G401 (cell line): Measurements from ENCODE around the gene BPI. TPM values are rescaled to one million over a fixed set of nuclear protein-coding genes. Genes with fewer than 3 reads are reported as not detected.
"Not testable (repeated sequence)": the region's sequence is repeated elsewhere in the genome, so short reads cannot be mapped to it uniquely, and the experiment has no call there.

ENCODE experiments used
- DNase-seq: peaks from one replicate; pipeline ENCODE4 v3.0.0-alpha.2; 2015; ENCODE audit warnings: low spot score
- in situ Hi-C: cut with HindIII; loops from 2 replicates; pipeline ENCODE4 v1.10.0; 2016; ENCODE audit warnings: low sequenced_read_pairs, mixed read lengths
- total RNA-seq: library from RNA; depleted of rRNA; stranded (reverse); fragments of >200 nt; shearing (Covaris generic); gene quantifications from 2 replicates; pipeline ENCODE4 v1.2.3, GENCODE V29; 2014

Gene BPI
- total RNA-seq, 1 experiment from 2014 or later: not detected

- no peak for DNase-seq
- in situ Hi-C loops: no loop called here
These were observed 28.0 kb upstream of the BPI start for GRCh38 chr20:38275815-38276550.

DNA sequence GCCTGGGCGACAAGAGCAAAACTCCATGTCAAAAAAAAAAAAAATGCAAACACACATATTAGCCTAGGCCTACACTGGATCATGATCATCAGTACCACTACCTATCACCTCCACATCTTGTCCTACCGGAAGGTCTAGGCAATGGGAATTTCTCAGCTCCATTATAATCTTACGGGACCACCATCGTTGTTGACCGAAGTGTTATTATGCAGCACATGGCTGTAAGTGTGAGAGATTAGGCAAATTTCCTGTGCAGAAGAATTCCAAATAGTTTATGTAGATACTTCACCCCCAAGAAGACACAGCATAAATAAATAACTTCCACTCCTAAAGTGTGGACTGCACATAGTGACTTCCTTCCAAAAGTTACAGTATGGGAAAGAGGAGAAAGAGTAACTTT, 26.7 kb upstream of the BPI start:
- in situ Hi-C loops: no loop called here
- no peak for DNase-seq

GRCh38 chr20:38277691-38278090, 26.3 kb upstream of the BPI start:
- no peak for DNase-seq
- in situ Hi-C loops: no loop called here

DNA sequence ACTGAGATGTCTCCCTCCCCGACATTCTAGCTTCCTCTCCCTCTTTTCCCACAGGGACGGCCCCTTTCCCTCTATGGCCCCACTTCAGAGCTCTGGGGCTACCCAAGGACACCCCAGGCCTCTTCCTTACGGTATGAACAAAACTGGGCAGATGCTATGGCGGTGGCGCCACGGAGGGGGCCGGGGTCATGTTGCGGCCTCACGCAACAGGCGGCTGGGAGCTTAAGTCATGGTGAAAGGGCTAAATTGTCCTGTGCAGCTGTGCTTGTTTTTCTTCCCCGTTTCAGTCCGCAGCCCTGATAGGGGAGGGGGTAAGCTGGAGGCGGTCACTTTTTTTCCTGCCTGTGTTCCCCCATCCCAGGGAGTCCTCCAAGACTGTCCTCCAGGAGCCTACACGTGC, 25.8 kb upstream of the BPI start:
- in situ Hi-C loops: no loop called here
- no peak for DNase-seq

DNA sequence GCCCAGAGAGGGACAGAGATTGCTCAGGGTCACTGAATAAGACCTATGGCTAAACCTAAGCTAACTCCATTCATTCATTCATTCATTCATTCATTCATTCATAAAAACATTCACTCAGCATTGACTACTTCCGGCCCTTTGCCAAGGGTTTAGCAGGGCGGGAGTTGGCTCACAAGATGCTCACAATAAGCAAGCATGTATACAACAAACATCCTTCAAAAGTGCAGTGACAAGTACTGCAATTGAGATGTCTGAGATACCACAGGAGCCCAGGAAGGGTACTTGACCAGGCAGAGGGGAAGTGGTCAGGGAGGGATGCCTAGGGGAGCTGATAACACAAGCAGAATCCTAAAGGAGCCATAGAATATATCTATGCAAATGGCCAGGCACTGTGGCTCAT, 25.2 kb upstream of the BPI start:
- in situ Hi-C loops: no loop called here
- no peak for DNase-seq

GRCh38 chr20:38281176-38281915, 22.6 kb upstream of the BPI start:
- DNase-seq, in situ Hi-C loops: not testable (repeated sequence)

DNA sequence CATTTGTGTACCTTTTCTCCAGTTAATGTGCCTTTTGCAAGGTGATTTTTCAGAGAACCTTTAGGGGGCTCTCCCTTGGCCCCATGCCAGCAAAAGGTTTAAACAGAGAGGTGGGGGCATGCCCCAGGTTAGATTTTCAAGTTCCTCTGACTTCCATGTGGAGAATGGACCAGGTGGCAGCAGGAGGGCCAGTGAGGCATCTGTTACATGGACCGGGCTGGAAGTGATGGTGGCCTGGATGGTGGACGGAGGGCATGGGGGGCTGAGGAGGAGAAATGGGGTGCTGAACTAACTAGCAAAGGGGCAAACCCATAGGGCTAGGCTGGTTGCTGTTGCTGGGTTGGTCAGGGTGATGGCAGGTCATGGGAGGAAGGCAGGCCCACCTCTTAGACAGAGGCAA, 20.7 kb upstream of the BPI start:
- in situ Hi-C loops: no loop called here
- no peak for DNase-seq

DNA sequence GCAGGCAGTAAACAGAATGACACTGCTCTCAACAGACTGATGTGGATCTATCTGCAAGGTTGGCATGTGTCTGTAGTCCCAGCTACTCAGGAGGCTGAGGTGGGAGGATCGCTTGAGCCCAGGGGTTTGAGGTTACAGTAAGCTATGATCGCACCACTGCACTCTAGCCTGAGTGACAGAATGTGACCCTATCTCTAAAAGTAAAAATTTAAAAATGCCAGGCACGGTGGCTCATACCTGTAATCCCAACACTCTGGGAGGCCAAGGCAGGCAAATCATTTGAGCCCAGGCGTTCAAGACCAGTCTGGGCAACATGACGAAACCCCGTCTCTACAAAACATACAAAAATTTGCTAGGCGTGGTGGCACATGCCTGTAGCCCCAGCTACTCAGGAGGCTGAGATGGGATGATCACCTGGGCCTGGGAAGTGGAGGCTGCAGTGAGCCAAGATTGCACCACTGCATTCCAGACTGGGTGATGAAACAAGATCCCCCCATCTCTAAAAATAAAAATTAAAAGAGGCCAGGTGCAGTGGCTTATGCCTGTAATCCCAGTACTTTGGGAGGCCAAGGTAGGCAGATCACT, 19.8 kb upstream of the BPI start:
- DNase-seq, in situ Hi-C loops: not testable (repeated sequence)

GRCh38 chr20:38284893-38285444, 19.0 kb upstream of the BPI start:
- no peak for DNase-seq
- in situ Hi-C loops: no loop called here

DNA sequence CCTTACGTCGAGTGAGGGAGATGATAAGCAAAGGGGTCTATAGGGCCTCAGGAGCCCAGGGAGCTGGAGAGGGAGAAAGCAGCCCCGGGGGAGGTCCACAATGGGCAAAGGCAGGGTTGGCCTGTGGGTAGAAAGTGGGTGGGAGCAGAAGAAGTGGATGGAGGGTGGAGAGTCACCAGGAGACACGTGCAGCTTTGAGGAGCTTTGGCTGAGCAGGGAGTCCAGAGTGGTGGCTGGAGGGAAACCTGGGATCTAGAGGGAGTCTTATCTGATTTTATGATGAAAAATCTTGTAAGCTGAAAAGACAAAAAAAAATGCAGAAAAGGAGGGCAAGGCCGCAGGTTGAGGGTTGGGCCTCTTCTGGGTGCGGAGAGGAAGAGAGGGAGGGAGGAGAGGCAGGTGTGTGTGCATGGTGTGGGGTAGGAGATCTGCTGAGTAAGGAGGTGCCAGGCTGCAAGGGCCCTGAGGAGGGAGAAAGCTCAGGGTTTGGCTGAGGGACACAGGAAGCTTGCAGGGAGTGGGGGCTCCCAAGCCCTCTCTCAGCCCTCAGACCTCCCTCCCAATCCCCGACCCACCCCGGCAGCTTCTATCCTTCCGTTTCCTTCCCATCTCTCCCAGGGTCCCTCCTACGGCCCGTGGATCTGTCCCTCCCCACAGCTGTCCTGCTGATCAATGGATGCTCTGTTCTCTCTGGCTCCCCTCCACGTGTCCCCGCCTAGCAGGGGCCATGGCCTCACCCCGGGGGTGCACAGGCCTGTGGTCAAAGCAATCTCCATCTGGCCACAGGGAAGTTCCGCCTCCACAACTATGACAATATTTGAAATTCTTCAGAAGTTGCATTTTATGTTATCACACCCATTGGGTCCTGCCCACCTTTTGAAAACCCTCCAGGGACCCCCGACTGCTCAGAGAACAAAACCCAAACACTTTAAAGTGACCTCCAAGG, 17.1 kb upstream of the BPI start:
- no peak for DNase-seq
- in situ Hi-C loops: no loop called here

- DNase-seq: no peak
- in situ Hi-C loops: no loop called here
These were observed 12.8 kb upstream of the BPI start for GRCh38 chr20:38290829-38291814.

- DNase-seq: no peak
- in situ Hi-C loops: no loop called here
These were observed 12.0 kb upstream of the BPI start for GRCh38 chr20:38291966-38292365.

- DNase-seq: no peak
- in situ Hi-C loops: no loop called here
These were observed 10.4 kb upstream of the BPI start for GRCh38 chr20:38293491-38294065.

- in situ Hi-C loops: no loop called here
- DNase-seq: no peak
These were observed 9.8 kb upstream of the BPI start for GRCh38 chr20:38294076-38294591.

- in situ Hi-C loops: no loop called here
- no peak for DNase-seq
These were observed 8.1 kb upstream of the BPI start for GRCh38 chr20:38295811-38296210.

- in situ Hi-C loops: no loop called here
- DNase-seq: no peak
These were observed 7.5 kb upstream of the BPI start for GRCh38 chr20:38296433-38296832.

- no peak for DNase-seq
- in situ Hi-C loops: no loop called here
These were observed 5.9 kb upstream of the BPI start for GRCh38 chr20:38297916-38298674.
